HFF-Myc (cell line): ENCODE measurements around the gene DHDDS.

Experiments used
- DNase-seq: peaks from one replicate; pipeline ENCODE4 v3.0.0-alpha.2; 2011; ENCODE audit warnings: low read depth; ENCODE audit errors: extremely low read depth
- H3K4me3 ChIP-seq: replicated peaks from 2 replicates; pipeline ENCODE4 v1.5.1; 2011; ENCODE audit warnings: low read depth, mild to moderate bottlenecking, control low read depth, low read length
- TF ChIP-seq, protein P1 (sequence below): IDR thresholded peaks from 2 replicates; pipeline ENCODE4 v1.5.1; 2012; ENCODE audit warnings: mild to moderate bottlenecking, low read depth, low read length, control low read depth; ENCODE audit errors: missing control alignments

DHDDS gene

GRCh38 chr1:26470878-26471497 is 38.9 kb downstream of the DHDDS start:
- DNase-seq: no peak
- H3K4me3 ChIP-seq: peak overlapping the region; percentile 58
- TF ChIP-seq, protein P1, sequence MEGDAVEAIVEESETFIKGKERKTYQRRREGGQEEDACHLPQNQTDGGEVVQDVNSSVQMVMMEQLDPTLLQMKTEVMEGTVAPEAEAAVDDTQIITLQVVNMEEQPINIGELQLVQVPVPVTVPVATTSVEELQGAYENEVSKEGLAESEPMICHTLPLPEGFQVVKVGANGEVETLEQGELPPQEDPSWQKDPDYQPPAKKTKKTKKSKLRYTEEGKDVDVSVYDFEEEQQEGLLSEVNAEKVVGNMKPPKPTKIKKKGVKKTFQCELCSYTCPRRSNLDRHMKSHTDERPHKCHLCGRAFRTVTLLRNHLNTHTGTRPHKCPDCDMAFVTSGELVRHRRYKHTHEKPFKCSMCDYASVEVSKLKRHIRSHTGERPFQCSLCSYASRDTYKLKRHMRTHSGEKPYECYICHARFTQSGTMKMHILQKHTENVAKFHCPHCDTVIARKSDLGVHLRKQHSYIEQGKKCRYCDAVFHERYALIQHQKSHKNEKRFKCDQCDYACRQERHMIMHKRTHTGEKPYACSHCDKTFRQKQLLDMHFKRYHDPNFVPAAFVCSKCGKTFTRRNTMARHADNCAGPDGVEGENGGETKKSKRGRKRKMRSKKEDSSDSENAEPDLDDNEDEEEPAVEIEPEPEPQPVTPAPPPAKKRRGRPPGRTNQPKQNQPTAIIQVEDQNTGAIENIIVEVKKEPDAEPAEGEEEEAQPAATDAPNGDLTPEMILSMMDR: no peak

GRCh38 chr1:26471498-26472319 is 39.6 kb downstream of the DHDDS start:
- DNase-seq: no peak
- peak overlapping the region; percentile 58 for H3K4me3 ChIP-seq
- TF ChIP-seq, protein P1: no peak

DNA sequence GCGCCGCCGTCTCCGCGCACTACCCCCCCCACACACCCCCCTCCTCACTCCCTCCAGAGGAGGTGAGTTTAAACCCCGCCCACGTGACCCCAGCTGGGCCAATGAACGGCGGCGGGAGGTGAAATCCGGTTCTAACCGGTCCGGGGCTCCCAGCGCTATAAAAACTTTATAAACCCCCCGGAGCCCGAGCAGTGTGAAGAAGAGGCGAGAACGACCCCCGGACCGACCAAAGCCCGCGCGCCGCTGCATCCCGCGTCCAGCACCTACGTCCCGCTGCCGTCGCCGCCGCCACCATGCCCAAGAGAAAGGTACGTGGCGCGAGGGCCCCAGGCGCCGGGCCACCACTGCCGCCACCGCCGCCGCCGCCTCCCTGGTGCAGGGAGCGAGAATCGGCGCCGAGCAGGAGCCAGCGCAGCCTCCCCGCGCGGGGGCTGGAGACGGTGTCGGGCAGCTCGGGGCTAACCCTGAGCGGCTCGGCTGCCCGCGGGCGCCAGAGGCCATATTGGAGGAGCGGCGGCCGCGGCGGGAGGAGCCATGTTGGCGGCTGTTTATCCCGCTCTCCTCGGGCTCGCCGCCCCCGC is 40.3 kb downstream of the DHDDS start, which contains the start of gene HMGN2:
Gene HMGN2, plus strand, starts transcription at position 121 of the 581 bp plus-strand sequence. Its CDS starts 173 bp downstream, at position 294.
- peak; percentile 53 for DNase-seq
- TF ChIP-seq, protein P1: no peak
- H3K4me3 ChIP-seq: peak within 1 kb of the TSS; percentile 58

- TF ChIP-seq, protein P1: no peak
- DNase-seq: peak; percentile 59
Observed at GRCh38 chr1:26472901-26473845, 41.1 kb downstream of the DHDDS start.

DNA sequence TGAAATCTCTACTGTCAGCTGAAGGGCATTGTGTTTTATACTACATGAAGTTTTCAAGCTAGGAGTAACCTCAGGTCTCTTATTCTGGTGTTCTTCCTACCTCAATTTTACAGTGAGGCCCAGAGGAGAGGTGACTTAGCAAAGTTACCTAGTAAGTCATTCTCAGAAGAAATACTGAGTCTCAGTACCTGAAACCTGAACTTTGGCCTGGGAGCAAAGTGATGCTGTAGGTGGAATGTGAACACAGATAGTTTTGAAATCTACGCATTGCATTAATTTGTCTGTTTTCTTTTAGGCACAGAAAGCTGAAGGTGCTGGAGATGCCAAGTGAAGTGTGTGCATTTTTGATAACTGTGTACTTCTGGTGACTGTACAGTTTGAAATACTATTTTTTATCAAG is 42.7 kb downstream of the DHDDS start:
- TF ChIP-seq, protein P1: no peak
- no peak overlapping the region for H3K4me3 ChIP-seq
- no peak for DNase-seq

More at GRCh38 chr1:26472901-26473845, 41.1 kb downstream of the DHDDS start:
- peak overlapping the region; percentile 58 for H3K4me3 ChIP-seq

DNA sequence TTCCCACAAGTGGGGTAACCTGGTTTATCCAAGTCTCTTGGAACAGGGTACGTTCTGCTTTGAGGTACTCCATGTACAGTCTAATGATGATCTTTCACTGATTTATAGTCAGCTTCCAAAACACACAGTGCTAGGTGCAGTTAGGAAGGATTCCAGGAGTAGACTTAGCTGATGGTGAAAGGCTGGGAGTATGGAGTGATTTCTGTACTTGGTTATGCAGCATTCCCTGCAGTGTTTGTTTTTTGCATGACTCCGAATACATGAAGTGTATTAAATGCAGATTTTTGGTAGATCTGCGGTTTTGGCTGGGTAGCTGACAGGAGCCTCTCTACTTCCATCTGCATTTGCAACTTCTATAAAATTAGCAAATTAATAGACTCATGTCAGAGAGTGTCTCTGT is 43.9 kb downstream of the DHDDS start:
- TF ChIP-seq, protein P1: no peak
- no peak for DNase-seq

More for the DNA sequence above, 43.9 kb downstream of the DHDDS start:
- H3K4me3 ChIP-seq: no peak overlapping the region
